Transverse colon (tissue), 4 donors: ENCODE measurements around the gene TEAD4.

Experiments used
- EP300 ChIP-seq: sonication (generic); formaldehyde crosslinking; IDR thresholded peaks from one replicate; pipeline ENCODE4 v1.6.1; 2017; ENCODE audit warnings: antibody characterized with exemption, low read depth
- POLR2A ChIP-seq: fragments of 450-650 bp; IDR thresholded peaks from one replicate; pipeline ENCODE4 v1.6.1; 2016; ENCODE audit warnings: antibody characterized with exemption, mild to moderate bottlenecking, moderate library complexity
- POLR2AphosphoS5 ChIP-seq, 3 donors: sonication (generic); formaldehyde crosslinking; IDR thresholded peaks; one replicate each; pipeline ENCODE4 v1.6.1; 2016; ENCODE audit warnings: antibody characterized with exemption in 3 of 3
- TF ChIP-seq, protein P1 (sequence below), 5 experiments: fragments of 200-600 bp in 3 of 5; fragments of 450-650 bp in 2 of 5; sonication (generic) in 3 of 5; IDR thresholded peaks; 1 replicate in 2 of 5; 2 replicates in 3 of 5; pipeline ENCODE4 v1.5.1; 2016 to 2017; ENCODE audit warnings: antibody characterized with exemption in 5 of 5, inconsistent platforms in 3 of 5, mild to moderate bottlenecking in 2 of 5, moderate library complexity in 1 of 5

DNA sequence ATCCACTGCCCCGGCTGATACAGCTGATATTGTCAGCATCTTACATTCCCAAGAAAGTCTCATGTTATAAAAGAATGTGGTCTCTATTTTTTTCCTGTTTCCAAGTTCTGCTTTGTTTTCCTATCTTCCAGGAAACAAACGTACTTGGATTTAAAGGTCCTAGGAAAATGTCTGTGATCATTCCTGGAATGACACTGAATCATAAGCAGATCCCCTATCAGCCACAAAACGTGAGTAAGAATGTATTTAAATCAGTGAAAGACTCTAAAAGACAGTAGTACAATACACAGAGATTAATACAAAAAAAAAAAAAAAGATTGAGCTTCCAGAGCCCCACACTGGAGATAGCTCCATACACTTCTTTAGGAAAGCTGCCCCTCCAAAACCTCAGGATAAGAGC lies 21.7 kb upstream of the TEAD4 start:
- TF ChIP-seq EP300 (no peak), POLR2A (no peak), POLR2AphosphoS5 (IDR thresholded peaks at IDR 0.05) (no peak)
- TF ChIP-seq, protein P1, sequence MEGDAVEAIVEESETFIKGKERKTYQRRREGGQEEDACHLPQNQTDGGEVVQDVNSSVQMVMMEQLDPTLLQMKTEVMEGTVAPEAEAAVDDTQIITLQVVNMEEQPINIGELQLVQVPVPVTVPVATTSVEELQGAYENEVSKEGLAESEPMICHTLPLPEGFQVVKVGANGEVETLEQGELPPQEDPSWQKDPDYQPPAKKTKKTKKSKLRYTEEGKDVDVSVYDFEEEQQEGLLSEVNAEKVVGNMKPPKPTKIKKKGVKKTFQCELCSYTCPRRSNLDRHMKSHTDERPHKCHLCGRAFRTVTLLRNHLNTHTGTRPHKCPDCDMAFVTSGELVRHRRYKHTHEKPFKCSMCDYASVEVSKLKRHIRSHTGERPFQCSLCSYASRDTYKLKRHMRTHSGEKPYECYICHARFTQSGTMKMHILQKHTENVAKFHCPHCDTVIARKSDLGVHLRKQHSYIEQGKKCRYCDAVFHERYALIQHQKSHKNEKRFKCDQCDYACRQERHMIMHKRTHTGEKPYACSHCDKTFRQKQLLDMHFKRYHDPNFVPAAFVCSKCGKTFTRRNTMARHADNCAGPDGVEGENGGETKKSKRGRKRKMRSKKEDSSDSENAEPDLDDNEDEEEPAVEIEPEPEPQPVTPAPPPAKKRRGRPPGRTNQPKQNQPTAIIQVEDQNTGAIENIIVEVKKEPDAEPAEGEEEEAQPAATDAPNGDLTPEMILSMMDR (IDR thresholded peaks at IDR 0.05): no peak
